Stimulated activated CD8-positive, alpha-beta memory T cell treated with anti-CD3 and anti-CD28 coated beads, Interleukin-12 subunit alpha, Interleukin-12 subunit beta, amount 100 ng/mL, for 24 hours (primary cell): ENCODE measurements around the gene CGREF1.

Source experiments
- DNase-seq: peaks from one replicate; pipeline ENCODE4 v3.0.0-alpha.2; 2020; ENCODE audit errors: extremely low read depth

The CGREF1 gene

GRCh38 chr2:27118525-27119329, at the start of gene CGREF1:
TSS of gene CGREF1 (minus strand) at chr2:27119128. CDS start at chr2:27104366, 14,762 bp downstream.
- no peak for DNase-seq

DNA sequence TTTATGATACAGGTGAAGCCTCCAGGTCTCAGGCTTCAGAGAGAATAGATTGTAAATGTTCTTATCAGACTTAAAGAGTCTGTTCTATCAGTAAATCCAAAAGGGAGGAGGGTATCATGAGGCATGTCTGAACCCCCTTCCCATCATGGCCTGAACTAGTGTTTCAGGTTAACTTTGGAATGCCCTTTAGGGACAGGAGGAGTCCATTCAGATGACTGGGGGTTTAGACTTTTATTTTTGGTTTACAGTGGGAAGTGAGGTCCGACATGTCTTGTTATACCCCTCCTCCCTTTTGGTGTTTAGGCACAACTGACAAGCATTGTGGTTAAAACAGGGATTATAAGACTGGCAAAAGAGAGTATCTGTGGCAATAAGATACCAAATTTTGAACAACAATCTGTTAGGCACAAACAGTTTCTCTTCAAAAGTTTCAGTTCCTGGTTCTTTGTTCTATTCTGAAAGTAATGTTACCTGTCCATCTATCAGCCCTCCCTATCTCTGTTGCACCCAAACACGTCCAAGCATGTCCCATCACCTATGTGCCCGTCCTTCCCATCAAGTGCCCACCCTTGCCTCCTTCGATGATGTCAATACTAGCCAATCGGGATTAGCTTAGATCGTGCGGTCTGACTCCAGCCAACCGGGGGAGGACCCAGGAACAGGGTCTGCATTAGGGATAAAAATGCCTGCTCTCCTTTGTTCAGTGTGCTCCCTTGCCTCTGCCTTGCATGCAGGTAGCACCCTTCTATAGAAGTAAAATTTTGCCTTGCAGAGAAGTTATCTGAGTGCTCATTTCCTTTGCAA, 46.2 kb upstream of the CGREF1 start:
- DNase-seq = no peak

DNA sequence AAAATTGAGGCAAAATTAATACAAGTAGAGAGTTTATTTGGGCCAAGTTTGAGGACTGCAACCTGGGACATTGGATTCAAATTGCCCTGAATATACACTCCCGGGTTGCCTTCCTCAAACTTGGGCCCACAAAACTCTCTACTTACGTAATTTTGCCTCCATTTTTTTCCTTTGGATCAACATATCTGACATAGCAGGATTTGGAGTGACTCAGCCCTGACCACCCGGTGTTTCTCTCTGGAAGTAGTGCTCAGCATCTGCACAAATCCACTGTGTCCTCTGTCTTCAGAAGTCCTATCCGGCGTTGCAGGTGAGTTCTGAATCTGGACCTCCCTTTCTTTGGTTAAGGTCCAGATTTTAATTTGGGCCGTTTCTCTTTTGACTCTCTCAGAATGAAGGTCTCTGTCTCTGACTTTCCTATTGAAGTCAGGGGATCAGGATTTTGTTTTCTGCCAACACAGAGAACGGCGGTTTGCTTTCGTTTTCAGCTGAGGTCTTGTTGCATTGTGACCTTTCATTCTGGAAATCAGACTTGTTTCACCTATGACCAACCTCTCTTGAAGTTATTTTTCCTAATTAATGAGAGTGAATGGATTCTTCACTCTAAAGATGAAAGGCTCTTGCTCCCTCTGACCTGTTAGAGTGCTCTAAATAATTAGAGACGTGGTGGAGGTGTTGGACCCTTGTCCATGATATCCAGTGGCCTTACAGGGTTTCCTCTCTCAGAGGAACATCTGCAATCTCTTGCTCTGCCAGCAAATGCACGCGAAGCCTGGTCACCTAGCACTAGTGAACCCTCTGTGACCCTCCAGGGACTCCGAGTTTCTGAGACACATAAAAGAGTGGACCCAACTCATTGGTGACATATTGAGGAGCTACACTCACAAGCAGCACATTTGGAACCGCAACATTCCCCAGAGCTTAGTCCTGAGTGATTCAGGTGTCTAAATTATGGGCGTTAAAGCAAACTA, 43.5 kb upstream of the CGREF1 start:
- no peak for DNase-seq

GRCh38 chr2:27160191-27160590, 41.3 kb upstream of the CGREF1 start:
- no peak for DNase-seq

GRCh38 chr2:27159271-27159670, 40.3 kb upstream of the CGREF1 start:
- no peak for DNase-seq

DNA sequence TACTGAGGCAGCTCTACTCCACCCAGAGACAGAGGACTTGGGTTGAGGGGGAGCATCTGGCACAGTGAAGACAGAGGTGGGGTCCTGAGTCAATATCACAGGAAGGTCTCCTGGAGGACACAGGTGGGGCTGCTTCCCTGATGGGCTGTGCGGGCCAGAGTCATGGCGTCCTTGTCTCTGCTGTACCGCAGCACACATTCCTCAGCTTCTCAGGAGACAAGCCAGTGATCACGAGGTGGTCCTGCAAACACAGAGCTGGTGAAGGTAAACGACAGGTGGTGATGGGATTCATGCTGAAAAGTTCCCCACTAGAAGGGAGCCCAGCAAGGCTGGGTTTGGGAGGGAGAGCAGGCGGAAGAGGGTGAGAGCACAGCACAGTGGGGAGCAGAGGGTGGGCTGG, 39.5 kb upstream of the CGREF1 start:
- DNase-seq = no peak

DNA sequence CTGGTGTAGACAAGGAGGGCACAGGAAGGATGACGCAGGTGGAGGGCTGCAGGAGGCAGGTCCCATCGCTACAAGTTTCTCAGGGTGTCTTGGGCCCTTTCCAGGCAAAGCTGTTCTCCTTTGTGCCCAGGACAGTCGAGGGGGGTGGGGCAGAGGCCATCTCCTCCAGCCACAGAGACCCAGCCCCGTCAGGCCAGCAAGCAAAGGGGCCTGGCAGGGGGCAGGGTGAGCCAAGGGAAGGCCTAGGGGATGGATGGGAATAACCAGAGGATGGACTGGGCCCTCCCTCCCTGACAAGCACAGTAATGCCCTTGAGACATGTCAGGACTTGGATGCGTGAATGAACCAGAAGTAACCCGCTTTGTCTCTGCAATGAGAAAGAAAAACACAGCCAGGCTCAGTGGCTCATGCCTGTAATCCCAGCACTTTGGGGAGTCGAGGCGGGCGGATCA, 36.2 kb upstream of the CGREF1 start:
- DNase-seq = no peak

- DNase-seq = no peak
Observed at GRCh38 chr2:27154488-27154887, 35.6 kb upstream of the CGREF1 start.

GRCh38 chr2:27152796-27153464, 34.0 kb upstream of the CGREF1 start:
- DNase-seq = no peak

DNA sequence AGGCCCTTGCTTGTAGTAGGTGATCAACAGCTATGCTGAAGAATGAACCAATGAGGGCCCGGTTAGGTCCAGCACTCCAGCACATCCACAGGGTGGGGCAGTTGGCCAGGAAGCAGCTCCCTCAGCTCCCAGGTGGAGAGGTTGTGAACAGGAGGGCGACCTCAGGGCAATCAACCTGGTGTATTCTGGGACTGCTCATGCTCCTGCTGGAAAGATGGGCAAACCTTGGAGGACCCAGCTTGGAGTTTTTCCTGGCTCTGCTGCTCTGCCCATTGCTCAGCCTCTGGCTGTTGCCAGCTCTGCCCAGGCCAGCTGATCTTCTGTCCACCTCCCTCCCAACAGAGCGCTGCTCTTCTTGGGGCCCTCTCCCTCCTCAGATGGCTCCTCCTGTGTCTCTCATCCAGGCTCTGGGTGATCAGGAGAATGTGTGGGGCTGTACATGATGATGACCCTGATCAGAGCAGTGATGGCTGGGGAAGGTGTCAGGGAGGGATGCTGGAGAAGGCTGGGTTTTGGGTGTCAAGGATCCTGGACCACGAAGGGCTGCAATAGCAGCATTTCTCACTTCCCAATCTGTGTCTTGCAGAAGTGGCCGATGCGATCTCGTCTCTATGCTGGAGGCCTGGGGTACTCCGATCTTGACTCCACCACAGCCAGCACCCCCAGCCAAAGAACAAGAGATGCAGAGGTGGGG, 33.3 kb upstream of the CGREF1 start:
- no peak for DNase-seq

DNA sequence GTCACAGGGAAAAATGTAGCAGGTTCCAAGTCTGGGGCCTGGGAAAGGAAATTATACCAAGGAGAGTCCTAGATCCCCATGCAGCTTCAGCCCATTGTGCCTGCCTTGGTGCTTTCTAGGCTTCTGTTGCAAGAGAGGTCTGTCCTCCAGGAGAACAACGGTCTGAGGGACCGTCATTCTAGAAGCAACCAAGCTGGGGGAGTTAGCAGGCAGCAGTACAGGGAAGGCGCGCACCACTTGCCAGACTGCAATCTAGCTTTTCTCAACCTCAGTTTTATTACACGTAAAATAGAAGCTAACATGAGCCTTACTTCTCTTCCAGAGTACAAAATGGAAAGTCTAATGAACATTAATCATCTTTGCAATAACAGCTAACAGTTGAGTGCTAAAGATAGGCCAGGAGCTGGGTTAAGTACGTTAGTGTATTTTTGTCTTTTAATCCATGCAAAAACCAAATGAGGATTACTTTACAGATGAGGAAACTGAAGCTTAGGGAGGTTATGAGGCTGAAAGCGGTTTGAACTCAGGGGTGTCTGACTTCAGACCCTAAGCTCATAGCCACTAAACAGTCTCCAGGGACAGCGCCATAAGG, 31.8 kb upstream of the CGREF1 start:
- no peak for DNase-seq

DNA sequence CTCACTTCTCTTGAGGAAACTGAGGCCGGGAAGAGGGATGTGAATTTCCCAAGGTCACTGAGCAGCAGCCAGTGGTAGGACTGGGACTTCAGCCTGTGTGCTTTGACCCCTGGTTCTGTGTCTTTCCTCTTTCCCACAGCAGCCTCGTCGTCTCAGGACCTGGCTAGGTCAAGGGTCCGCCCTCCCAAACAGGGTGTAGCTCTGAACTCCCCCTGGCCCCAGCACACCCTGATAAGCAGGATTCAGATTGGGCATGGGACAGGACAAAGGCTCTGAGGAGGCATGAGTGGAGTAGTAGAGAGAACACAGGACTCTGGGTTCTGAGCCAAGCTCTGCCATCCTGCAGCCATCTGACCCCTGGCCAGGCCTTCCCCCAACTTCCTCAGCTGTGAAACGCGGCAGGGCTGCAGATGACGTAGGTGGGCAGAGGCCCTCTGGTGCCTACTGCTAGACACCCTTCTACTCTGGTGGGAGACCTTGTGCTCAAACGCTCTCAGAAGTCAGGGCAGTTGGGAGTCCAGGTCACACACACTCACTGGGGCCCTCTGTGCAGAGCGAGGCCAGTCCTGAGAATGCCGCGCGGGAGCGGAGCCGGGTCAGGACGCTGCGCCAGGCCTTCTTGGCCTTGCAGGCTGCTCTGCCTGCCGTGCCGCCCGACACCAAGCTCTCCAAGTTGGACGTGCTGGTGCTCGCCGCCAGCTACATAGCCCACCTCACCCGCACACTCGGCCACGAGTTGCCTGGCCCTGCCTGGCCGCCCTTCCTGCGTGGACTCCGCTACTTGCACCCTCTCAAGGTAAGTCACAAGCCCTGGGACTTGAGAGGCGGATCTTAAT, 30.9 kb upstream of the CGREF1 start:
- no peak for DNase-seq

- no peak for DNase-seq
Observed at GRCh38 chr2:27148801-27149439, 30.0 kb upstream of the CGREF1 start, which contains the start of gene TCF23. TSS of gene TCF23 (plus strand) at chr2:27149004. CDS start at chr2:27149134, 130 bp downstream.

GRCh38 chr2:27147935-27148334, 29.0 kb upstream of the CGREF1 start:
- no peak for DNase-seq

DNA sequence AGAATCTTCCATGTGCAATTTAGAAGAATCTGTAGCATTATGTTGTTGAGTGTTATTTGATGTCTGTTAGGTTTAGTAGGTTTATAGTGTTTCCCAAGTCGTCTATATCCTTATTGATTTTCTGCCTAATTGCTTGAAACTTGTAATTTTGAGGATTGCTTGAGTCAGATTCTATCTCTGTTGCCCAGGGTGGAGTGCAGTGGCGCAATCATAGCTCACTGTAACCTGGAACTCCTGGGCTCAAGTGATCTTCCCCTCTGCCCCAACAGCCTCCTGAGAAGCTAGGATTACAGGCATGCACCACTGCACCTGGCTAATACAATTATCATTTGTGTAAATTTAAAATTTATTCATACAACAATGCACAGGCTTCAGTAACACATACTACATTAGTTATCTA, 26.8 kb upstream of the CGREF1 start:
- no peak for DNase-seq

GRCh38 chr2:27143285-27143684, 24.4 kb upstream of the CGREF1 start:
- DNase-seq = no peak

DNA sequence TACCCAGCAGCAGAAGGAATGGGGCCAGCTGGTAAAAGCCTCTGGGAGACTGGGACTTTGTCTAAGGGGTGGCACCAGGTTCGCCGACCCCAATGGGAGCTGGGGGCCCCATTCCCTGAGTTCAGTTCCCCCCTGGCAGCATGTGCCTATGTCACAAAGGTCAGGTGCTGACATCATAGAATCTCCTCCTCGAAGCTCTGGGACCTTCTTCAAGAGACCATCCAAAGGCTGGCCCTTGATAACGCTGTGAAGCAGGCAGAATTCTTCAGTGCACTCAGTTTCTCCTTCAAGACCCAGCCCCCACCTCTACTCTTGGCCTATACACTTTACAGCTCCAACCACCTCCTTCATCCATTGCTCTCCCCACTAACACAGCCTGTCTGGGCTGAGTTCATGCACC, 20.4 kb upstream of the CGREF1 start, which contains the start of gene PRR30:
Gene PRR30, minus strand, starts transcription at position 101 of the 400 bp plus-strand sequence. CDS start 1,081 bp downstream, outside the sequence.
- DNase-seq = no peak

DNA sequence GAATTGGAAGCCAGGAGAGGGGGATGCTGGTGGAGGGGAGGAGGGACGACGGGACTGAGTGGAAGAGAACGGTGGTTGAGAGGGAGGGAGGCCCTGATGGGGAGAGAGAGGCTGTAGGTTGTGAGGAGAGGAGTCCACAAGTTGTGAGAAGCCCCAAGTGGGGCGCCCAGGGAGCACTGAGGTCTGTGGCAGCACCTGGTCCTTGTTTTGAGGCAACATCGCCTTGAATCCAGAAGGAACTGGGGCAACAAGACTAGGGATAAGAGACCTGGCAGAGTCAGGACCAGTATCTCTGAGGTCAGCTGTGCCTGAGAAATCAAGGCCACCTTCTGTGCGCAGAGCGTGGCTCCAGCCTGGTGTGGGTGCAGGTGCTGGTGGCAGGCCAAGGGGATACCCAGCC, 19.2 kb upstream of the CGREF1 start:
- no peak for DNase-seq
